Transverse colon (tissue), 4 donors: ENCODE measurements around the gene VIM. TPM values are rescaled to one million over a fixed set of nuclear protein-coding genes. Genes with fewer than 3 reads are reported as not detected.
A peak's percentile ranks its signal among the peaks of the same experiment; 100 is the strongest.

Source experiments
- DNase-seq: peaks from one replicate; pipeline ENCODE4 v3.0.0-alpha.2; 2019
- H3K27ac ChIP-seq, 4 donors: fragments of 200-600 bp; sonication (generic); 2 replicates each; pipeline ENCODE4 v1.5.1; 2016 to 2018; ENCODE audit warnings: inconsistent platforms in 4 of 4
- H3K27me3 ChIP-seq: fragments of 200-600 bp; sonication (generic); 2 replicates; pipeline ENCODE4 v1.5.1; 2017; ENCODE audit warnings: inconsistent platforms
- H3K36me3 ChIP-seq, 4 donors: fragments of 200-600 bp; sonication (generic); 2 replicates each; pipeline ENCODE4 v1.5.1; 2017 to 2019; ENCODE audit warnings: inconsistent platforms in 4 of 4
- H3K4me1 ChIP-seq, 4 donors: fragments of 200-600 bp; sonication (generic); 2 replicates each; pipeline ENCODE4 v1.5.1; 2017 to 2020; ENCODE audit warnings: inconsistent platforms in 4 of 4
- H3K4me3 ChIP-seq, 4 donors: fragments of 200-600 bp; sonication (generic); 1 replicate in 1 of 4; 2 replicates in 3 of 4; pipeline versions ENCODE4 v1.5.1 to v1.6.1; 2017 to 2019; ENCODE audit warnings: inconsistent platforms in 4 of 4
- H3K9me3 ChIP-seq, 2 donors: fragments of 200-600 bp; sonication (generic); 2 replicates each; pipeline ENCODE4 v1.5.1; 2017 to 2019; ENCODE audit warnings: inconsistent platforms in 2 of 2
- EP300 ChIP-seq: sonication (generic); formaldehyde crosslinking; IDR thresholded peaks from one replicate; pipeline ENCODE4 v1.6.1; 2017; ENCODE audit warnings: antibody characterized with exemption, low read depth
- POLR2A ChIP-seq: fragments of 450-650 bp; IDR thresholded peaks from one replicate; pipeline ENCODE4 v1.6.1; 2016; ENCODE audit warnings: antibody characterized with exemption, mild to moderate bottlenecking, moderate library complexity
- POLR2AphosphoS5 ChIP-seq, 3 donors: sonication (generic); formaldehyde crosslinking; IDR thresholded peaks; one replicate each; pipeline ENCODE4 v1.6.1; 2016; ENCODE audit warnings: antibody characterized with exemption in 3 of 3
- WGBS, 2 donors: methylation state at CpG; one replicate each; pipeline ENCODE4 v1.1.5; 2018; ENCODE audit warnings: low coverage in 1 of 2; 5-methylcytosine and 5-hydroxymethylcytosine counted together
- in situ Hi-C, 4 donors: fragments of 200-750 bp; cut with MboI; loops; one replicate each; pipeline versions ENCODE4 v1.15.0 to v1.15.1; 2017; ENCODE audit warnings: low sequenced_read_pairs in 3 of 4, low pct_ligation_motif_present in 1 of 4, low pct_unique_long_range_greater_than_20kb in 1 of 4
- intact Hi-C: fragments of 100-400 bp; cut with DNase I; formaldehyde crosslinking; loops from one replicate; pipeline ENCODE4 v1.15.1; 2023; ENCODE audit warnings: low total_unique reads
- total RNA-seq, 4 donors: library from RNA; depleted of rRNA; stranded (reverse); fragments of >200 nt; gene quantifications; one replicate each; pipeline ENCODE4 v1.1.0, GENCODE V29; 2016
- TF ChIP-seq, protein P1 (sequence below), 5 experiments: fragments of 200-600 bp in 3 of 5; fragments of 450-650 bp in 2 of 5; sonication (generic) in 3 of 5; IDR thresholded peaks; 1 replicate in 2 of 5; 2 replicates in 3 of 5; pipeline ENCODE4 v1.5.1; 2016 to 2017; ENCODE audit warnings: antibody characterized with exemption in 5 of 5, inconsistent platforms in 3 of 5, mild to moderate bottlenecking in 2 of 5, moderate library complexity in 1 of 5

The VIM gene
- total RNA-seq, 4 donors from 2014 or later: 345 to 1,157 (median 686) TPM

DNA sequence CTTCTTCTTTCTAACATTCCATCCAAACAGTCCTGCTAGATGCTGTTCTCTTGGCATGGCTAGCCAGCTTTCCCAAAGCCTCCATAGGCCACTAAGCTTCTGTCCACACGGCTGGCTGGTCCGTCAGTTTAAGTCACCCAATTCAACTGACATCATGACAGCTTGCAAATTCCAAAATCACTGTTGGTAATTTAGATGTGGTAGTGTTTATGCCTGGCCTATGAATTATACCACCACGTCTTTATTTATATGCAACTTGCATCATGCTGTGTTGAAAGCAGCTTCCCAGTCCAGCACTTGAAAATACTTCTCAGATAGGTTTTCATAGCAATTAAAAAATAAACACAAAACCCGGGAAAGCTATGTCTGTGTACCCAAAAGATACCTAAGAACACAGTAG is 2.2 kb upstream of the VIM start:
- WGBS, 2 donors: 80 to 100% methylated on average over 3 to 4 of the region's 4 CpGs
- in situ Hi-C loops: no loop called here
- Histone ChIP-seq H3K27ac (no peak overlapping the region), H3K4me3 (no peak overlapping the region), H3K27me3 (peaks cover 21% of the 10 kb centered on the region), H3K9me3 (no peaks in the 10 kb centered on the region), H3K4me1 (peaks cover 3 to 34% (median 18%) of the 10 kb centered on the region in 4 donors), H3K36me3 (no peaks in the 10 kb centered on the region)
- intact Hi-C loops: no loop called here
- TF ChIP-seq, protein P1, sequence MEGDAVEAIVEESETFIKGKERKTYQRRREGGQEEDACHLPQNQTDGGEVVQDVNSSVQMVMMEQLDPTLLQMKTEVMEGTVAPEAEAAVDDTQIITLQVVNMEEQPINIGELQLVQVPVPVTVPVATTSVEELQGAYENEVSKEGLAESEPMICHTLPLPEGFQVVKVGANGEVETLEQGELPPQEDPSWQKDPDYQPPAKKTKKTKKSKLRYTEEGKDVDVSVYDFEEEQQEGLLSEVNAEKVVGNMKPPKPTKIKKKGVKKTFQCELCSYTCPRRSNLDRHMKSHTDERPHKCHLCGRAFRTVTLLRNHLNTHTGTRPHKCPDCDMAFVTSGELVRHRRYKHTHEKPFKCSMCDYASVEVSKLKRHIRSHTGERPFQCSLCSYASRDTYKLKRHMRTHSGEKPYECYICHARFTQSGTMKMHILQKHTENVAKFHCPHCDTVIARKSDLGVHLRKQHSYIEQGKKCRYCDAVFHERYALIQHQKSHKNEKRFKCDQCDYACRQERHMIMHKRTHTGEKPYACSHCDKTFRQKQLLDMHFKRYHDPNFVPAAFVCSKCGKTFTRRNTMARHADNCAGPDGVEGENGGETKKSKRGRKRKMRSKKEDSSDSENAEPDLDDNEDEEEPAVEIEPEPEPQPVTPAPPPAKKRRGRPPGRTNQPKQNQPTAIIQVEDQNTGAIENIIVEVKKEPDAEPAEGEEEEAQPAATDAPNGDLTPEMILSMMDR (IDR thresholded peaks at IDR 0.05): no peak
- TF ChIP-seq POLR2A (no peak), EP300 (no peak), POLR2AphosphoS5 (IDR thresholded peaks at IDR 0.05) (no peak)
- DNase-seq: no peak

DNA sequence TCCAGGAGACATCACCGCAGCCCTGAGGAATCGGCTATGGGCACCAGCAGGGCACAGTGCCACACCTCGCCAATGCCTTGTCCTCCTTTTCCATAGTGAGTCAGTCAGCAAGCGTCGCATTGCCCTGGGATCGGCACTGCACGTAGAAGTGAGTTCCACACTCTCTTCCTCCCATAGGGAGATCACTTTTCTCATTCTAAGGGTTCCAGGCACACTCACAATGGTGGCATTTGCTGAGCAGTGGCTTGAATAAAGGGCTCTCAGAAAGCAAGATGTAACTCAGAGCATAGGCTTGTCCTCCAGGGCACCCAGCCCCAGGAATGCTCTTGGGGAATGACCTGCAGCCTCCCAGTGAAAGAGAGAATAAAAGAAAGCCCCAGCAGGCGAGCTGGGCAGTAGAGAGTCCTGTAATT is 1.1 kb upstream of the VIM start:
- intact Hi-C loops: no loop called here
- Histone ChIP-seq H3K4me3 (peak overlapping the region in 1 of 4 donors; percentile 59), H3K9me3 (no peaks in the 10 kb centered on the region), H3K36me3 (peaks cover 0 to under 1% (median 0%) of the 10 kb centered on the region in 4 donors), H3K27me3 (peaks cover 21% of the 10 kb centered on the region), H3K4me1 (peaks cover 6 to 45% (median 21%) of the 10 kb centered on the region in 4 donors), H3K27ac (peak overlapping the region; percentile 92 to 99 (median 96))
- WGBS, 2 donors: 79% methylated on average over 8 of the region's 8 CpGs; no CpG with 5 or more reads in 1 of the 2 donors
- DNase-seq: no peak
- in situ Hi-C loops: no loop called here
- no peak for TF ChIP-seq EP300
- TF ChIP-seq, protein P1 (IDR thresholded peaks at IDR 0.05): no peak
- TF ChIP-seq POLR2A: no peak
- TF ChIP-seq POLR2AphosphoS5 (IDR thresholded peaks at IDR 0.05): no peak

DNA sequence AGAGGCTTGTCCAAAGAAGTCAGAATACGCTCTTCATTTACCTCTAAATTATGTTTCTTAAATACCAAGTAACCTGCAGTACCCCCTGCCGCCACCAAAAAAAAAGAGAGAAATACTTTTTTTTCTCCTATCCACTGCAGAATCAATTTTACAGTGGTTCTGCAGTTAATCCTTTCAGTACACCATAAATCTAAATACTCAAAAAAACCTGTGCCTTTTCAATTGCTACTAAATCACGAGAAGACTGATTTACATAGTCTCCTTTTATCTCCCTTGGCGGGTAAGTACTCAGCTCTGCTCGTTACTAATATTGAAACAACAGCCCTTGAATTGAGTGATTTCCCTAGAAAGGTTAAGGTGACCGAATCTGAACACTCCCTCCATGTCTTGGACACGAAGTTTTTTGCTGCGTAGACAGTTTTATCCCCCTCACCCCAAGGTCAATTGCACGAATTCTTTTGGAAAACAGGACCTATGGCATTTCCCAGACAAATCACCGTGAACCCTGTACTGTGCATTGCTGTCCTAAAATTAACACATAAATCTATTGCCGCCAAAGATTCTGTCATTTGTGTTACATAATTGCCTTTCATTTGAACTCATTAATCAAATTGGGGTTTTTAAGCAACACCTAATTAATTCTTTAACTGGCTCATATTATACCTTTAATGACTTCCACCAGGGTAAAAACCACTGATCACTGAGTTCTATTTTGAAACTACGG is 512 bp upstream of the VIM start:
- Histone ChIP-seq H3K4me3 (peak overlapping the region in 3 of 4 donors; percentile 54 to 69 (median 59)), H3K27ac (peak overlapping the region; percentile 92 to 99 (median 96)), H3K27me3 (peaks cover 21% of the 10 kb centered on the region), H3K36me3 (peaks cover 0 to 6% (median 0%) of the 10 kb centered on the region in 4 donors), H3K4me1 (peaks cover 10 to 52% (median 26%) of the 10 kb centered on the region in 4 donors), H3K9me3 (no peaks in the 10 kb centered on the region)
- DNase-seq: no peak
- no peak for TF ChIP-seq EP300
- no peak for TF ChIP-seq POLR2A
- TF ChIP-seq, protein P1 (IDR thresholded peaks at IDR 0.05): peak; percentile 54 to 67 (median 60)
- no peak for TF ChIP-seq POLR2AphosphoS5 (IDR thresholded peaks at IDR 0.05)
- WGBS, 2 donors: 13 to 14% methylated on average over 8 to 12 of the region's 12 CpGs
- in situ Hi-C loops: no loop called here
- intact Hi-C loops: loop anchor here (2.0 kb wide), 1 partner anchor 27 kb away; the partner anchor contains the start of gene TRDMT1

DNA sequence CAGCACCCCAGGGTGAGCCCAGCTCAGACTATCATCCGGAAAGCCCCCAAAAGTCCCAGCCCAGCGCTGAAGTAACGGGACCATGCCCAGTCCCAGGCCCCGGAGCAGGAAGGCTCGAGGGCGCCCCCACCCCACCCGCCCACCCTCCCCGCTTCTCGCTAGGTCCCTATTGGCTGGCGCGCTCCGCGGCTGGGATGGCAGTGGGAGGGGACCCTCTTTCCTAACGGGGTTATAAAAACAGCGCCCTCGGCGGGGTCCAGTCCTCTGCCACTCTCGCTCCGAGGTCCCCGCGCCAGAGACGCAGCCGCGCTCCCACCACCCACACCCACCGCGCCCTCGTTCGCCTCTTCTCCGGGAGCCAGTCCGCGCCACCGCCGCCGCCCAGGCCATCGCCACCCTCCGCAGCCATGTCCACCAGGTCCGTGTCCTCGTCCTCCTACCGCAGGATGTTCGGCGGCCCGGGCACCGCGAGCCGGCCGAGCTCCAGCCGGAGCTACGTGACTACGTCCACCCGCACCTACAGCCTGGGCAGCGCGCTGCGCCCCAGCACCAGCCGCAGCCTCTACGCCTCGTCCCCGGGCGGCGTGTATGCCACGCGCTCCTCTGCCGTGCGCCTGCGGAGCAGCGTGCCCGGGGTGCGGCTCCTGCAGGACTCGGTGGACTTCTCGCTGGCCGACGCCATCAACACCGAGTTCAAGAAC is 1.1 kb downstream of the VIM start:
- H3K4me1 ChIP-seq: peaks cover 10 to 68% (median 42%) of the 10 kb centered on the region in 4 donors
- H3K4me3 ChIP-seq: peak overlapping the region; percentile 54 to 69 (median 58)
- in situ Hi-C loops (no loop called here), intact Hi-C loops (loop anchor here (2.0 kb wide), 1 partner anchor 28 kb away; the partner anchor contains the start of gene TRDMT1)
- H3K36me3 ChIP-seq: peaks cover 0 to 16% (median 5%) of the 10 kb centered on the region in 4 donors
- peak overlapping the region; percentile 92 to 99 (median 96) for H3K27ac ChIP-seq
- H3K9me3 ChIP-seq: no peaks in the 10 kb centered on the region
- WGBS, 2 donors: 0 to 7% methylated on average over 5 to 66 of the region's 72 CpGs
- peak; percentile 82 for DNase-seq
- peaks cover 21% of the 10 kb centered on the region for H3K27me3 ChIP-seq
- TF ChIP-seq, protein P1 (IDR thresholded peaks at IDR 0.05): no peak
- TF ChIP-seq POLR2A (peak; percentile 85), EP300 (no peak), POLR2AphosphoS5 (IDR thresholded peaks at IDR 0.05) (peak; percentile 89 to 97 (median 95))
